ENCODE measurements around the gene PEMT. TPM values are rescaled to one million over a fixed set of nuclear protein-coding genes. Genes with fewer than 3 reads are reported as not detected.

PEMT gene
- total and polyA plus RNA-seq, 2 donors (not counting 1 experiment from before 2014, with no cell fraction given), result 10.7 to 20.3 TPM

- CTCF ChIA-PET, result no interaction called here
- Mint-ChIP-seq H3K27me3 (no peaks in the 10 kb centered on the region), H3K4me1 (no peaks in the 10 kb centered on the region), H3K9me3 (ENCODE audit: insufficient read depth) (no peaks in the 10 kb centered on the region), H3K4me3 (no peak overlapping the region), H3K27ac (no peak overlapping the region)
- POLR2A ChIA-PET, result no interaction called here
- TF ChIP-seq, protein P1, sequence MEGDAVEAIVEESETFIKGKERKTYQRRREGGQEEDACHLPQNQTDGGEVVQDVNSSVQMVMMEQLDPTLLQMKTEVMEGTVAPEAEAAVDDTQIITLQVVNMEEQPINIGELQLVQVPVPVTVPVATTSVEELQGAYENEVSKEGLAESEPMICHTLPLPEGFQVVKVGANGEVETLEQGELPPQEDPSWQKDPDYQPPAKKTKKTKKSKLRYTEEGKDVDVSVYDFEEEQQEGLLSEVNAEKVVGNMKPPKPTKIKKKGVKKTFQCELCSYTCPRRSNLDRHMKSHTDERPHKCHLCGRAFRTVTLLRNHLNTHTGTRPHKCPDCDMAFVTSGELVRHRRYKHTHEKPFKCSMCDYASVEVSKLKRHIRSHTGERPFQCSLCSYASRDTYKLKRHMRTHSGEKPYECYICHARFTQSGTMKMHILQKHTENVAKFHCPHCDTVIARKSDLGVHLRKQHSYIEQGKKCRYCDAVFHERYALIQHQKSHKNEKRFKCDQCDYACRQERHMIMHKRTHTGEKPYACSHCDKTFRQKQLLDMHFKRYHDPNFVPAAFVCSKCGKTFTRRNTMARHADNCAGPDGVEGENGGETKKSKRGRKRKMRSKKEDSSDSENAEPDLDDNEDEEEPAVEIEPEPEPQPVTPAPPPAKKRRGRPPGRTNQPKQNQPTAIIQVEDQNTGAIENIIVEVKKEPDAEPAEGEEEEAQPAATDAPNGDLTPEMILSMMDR (IDR thresholded peaks at IDR 0.05), result no peak
- no peak for TF ChIP-seq EZH2 (IDR thresholded peaks at IDR 0.05; ENCODE audit: borderline replicate concordance, insufficient read depth, low read depth, low read length, poor library complexity, severe bottlenecking)
- no peak overlapping the region for H3K9ac ChIP-seq (ENCODE audit: low read length)
- WGBS (ENCODE audit: insufficient coverage), result 100% methylated on average over 2 of the region's 4 CpGs
- H3K9me3 ChIP-seq (ENCODE audit: control extremely low read depth in 1 of 3, control insufficient read depth in 2 of 3, insufficient read depth in 1 of 3, low read length in 2 of 3), result no peaks in the 10 kb centered on the region
- ATAC-seq (ENCODE audit: low read depth) (no peak), DNase-seq (no peak)
- intact Hi-C loops (cut with micrococcal nuclease), result no loop called here
- H3K4me3 ChIP-seq (ENCODE audit: control extremely low read depth in 1 of 5, extremely low read depth in 1 of 5, insufficient read depth in 1 of 5, low read depth in 2 of 5, low read length in 4 of 5), result no peak overlapping the region
- no peaks in the 10 kb centered on the region for H3K4me1 ChIP-seq (ENCODE audit: control insufficient read depth in 2 of 2, insufficient read depth in 2 of 2, low read length in 2 of 2)
- H3K27me3 ChIP-seq (replicated peaks in 1 of 4; ENCODE audit: control extremely low read depth in 1 of 4, control insufficient read depth in 3 of 4, insufficient read depth in 4 of 4, low read length in 3 of 4), result no peaks in the 10 kb centered on the region
- no peaks in the 10 kb centered on the region for H3K79me2 ChIP-seq (ENCODE audit: control insufficient read depth, insufficient read depth, low read length)
- H3K36me3 ChIP-seq (replicated peaks in 1 of 2; ENCODE audit: control extremely low read depth in 1 of 2, control insufficient read depth in 1 of 2, extremely low read depth in 1 of 2, insufficient read depth in 2 of 2, low read length in 1 of 2), result no peaks in the 10 kb centered on the region
- H2AFZ ChIP-seq (ENCODE audit: insufficient read depth, low read depth, low read length, poor library complexity, severe bottlenecking), result no peak overlapping the region
- H4K20me1 ChIP-seq (ENCODE audit: control insufficient read depth, insufficient read depth, low read length, poor library complexity, severe bottlenecking), result no peaks in the 10 kb centered on the region
- no peak overlapping the region for H3K4me2 ChIP-seq (replicated peaks; ENCODE audit: low read depth, low read length, poor library complexity, severe bottlenecking)
- H3K27ac ChIP-seq (ENCODE audit: low read length in 2 of 2), result no peak overlapping the region
Observed at GRCh38 chr17:17599965-17600364, 8.5 kb upstream of the PEMT start.

GRCh38 chr17:17598003-17598402 lies 6.5 kb upstream of the PEMT start:
- H3K4me2 ChIP-seq (replicated peaks; ENCODE audit: low read depth, low read length, poor library complexity, severe bottlenecking), result no peak overlapping the region
- H3K9me3 ChIP-seq (ENCODE audit: control extremely low read depth in 1 of 3, control insufficient read depth in 2 of 3, insufficient read depth in 1 of 3, low read length in 2 of 3), result no peaks in the 10 kb centered on the region
- Mint-ChIP-seq H3K4me1 (no peaks in the 10 kb centered on the region), H3K27me3 (no peaks in the 10 kb centered on the region), H3K9me3 (ENCODE audit: insufficient read depth) (no peaks in the 10 kb centered on the region), H3K27ac (no peak overlapping the region), H3K4me3 (no peak overlapping the region)
- POLR2A ChIA-PET, result no interaction called here
- no peak overlapping the region for H3K4me3 ChIP-seq (ENCODE audit: control extremely low read depth in 1 of 5, extremely low read depth in 1 of 5, insufficient read depth in 1 of 5, low read depth in 2 of 5, low read length in 4 of 5)
- H3K27ac ChIP-seq (ENCODE audit: low read length in 2 of 2), result no peak overlapping the region
- no peaks in the 10 kb centered on the region for H3K79me2 ChIP-seq (ENCODE audit: control insufficient read depth, insufficient read depth, low read length)
- no peaks in the 10 kb centered on the region for H3K36me3 ChIP-seq (replicated peaks in 1 of 2; ENCODE audit: control extremely low read depth in 1 of 2, control insufficient read depth in 1 of 2, extremely low read depth in 1 of 2, insufficient read depth in 2 of 2, low read length in 1 of 2)
- DNase-seq, result no peak
- no peaks in the 10 kb centered on the region for H3K27me3 ChIP-seq (replicated peaks in 1 of 4; ENCODE audit: control extremely low read depth in 1 of 4, control insufficient read depth in 3 of 4, insufficient read depth in 4 of 4, low read length in 3 of 4)
- ATAC-seq (ENCODE audit: low read depth), result no peak
- TF ChIP-seq, protein P1 (IDR thresholded peaks at IDR 0.05), result no peak
- no peak for TF ChIP-seq EZH2 (IDR thresholded peaks at IDR 0.05; ENCODE audit: borderline replicate concordance, insufficient read depth, low read depth, low read length, poor library complexity, severe bottlenecking)
- no peak overlapping the region for H3K9ac ChIP-seq (ENCODE audit: low read length)
- CTCF ChIA-PET, result interaction anchor here (0.6 to 0.7 kb wide), 3 partner anchors 10 to 285 kb away, joined by 3 to 5 read pairs (median 3); no protein-coding TSS in a partner anchor
- H2AFZ ChIP-seq (ENCODE audit: insufficient read depth, low read depth, low read length, poor library complexity, severe bottlenecking), result no peak overlapping the region
- peaks cover 0 to 3% of the 10 kb centered on the region in 2 donors for H3K4me1 ChIP-seq (ENCODE audit: control insufficient read depth in 2 of 2, insufficient read depth in 2 of 2, low read length in 2 of 2)
- no peaks in the 10 kb centered on the region for H4K20me1 ChIP-seq (ENCODE audit: control insufficient read depth, insufficient read depth, low read length, poor library complexity, severe bottlenecking)
- intact Hi-C loops (cut with micrococcal nuclease), result no loop called here
- 100% methylated on average over 1 of the region's 2 CpGs for WGBS (ENCODE audit: insufficient coverage)
